Measurements from ENCODE around the gene DAPK1.

DNA sequence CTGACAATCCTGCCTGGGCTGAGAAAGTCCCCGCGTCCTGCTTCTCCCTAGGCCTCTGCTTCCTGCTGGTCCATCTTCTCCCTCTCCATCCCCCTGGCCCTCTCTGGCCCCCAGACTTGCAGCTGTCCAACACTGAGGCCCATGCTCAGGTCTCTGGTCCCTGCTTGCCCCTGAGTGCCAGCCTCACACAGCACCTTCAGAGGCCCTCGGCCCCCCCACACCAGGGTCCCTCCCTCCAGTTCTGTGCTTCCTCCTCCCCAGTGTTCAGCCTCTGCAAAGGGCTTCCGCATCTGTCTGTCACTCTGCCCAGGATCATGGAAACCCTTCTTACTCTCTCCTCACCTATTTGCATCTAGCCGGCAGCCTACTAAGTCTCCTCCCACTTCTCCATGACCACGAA lies 165.9 kb downstream of the DAPK1 start:
- no peak for TF ChIP-seq EP300 (IDR thresholded peaks at IDR 0.05)
- TF ChIP-seq, protein P1, sequence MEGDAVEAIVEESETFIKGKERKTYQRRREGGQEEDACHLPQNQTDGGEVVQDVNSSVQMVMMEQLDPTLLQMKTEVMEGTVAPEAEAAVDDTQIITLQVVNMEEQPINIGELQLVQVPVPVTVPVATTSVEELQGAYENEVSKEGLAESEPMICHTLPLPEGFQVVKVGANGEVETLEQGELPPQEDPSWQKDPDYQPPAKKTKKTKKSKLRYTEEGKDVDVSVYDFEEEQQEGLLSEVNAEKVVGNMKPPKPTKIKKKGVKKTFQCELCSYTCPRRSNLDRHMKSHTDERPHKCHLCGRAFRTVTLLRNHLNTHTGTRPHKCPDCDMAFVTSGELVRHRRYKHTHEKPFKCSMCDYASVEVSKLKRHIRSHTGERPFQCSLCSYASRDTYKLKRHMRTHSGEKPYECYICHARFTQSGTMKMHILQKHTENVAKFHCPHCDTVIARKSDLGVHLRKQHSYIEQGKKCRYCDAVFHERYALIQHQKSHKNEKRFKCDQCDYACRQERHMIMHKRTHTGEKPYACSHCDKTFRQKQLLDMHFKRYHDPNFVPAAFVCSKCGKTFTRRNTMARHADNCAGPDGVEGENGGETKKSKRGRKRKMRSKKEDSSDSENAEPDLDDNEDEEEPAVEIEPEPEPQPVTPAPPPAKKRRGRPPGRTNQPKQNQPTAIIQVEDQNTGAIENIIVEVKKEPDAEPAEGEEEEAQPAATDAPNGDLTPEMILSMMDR (IDR thresholded peaks at IDR 0.05): no peak
- no peak for TF ChIP-seq POLR2AphosphoS5 (IDR thresholded peaks at IDR 0.05)
- no peak for TF ChIP-seq POLR2A (IDR thresholded peaks at IDR 0.05)

All from stomach (tissue), 4 donors.